Progenitor cell of endocrine pancreas (in vitro differentiated cells): ENCODE data around the gene CFAP410. TPM values are rescaled to one million over a fixed set of nuclear protein-coding genes. Genes with fewer than 3 reads are reported as not detected.

ENCODE experiments used
- DNase-seq: peaks from one replicate; pipeline ENCODE4 v3.0.0; 2021; ENCODE audit warnings: low spot score; ENCODE audit not compliant: unreplicated experiment
- H3K27ac Mint-ChIP-seq: 2 replicates; pipeline ENCODE4 v1.8.0; 2021; ENCODE audit warnings: mild to moderate bottlenecking, moderate library complexity, mixed read lengths
- H3K27me3 Mint-ChIP-seq: 2 replicates; pipeline ENCODE4 v1.8.0; 2021; ENCODE audit warnings: mixed read lengths
- H3K36me3 Mint-ChIP-seq: 2 replicates; pipeline ENCODE4 v1.8.0; 2022; ENCODE audit warnings: mixed read lengths; ENCODE audit not compliant: insufficient read depth
- H3K4me1 Mint-ChIP-seq: 2 replicates; pipeline ENCODE4 v1.8.0; 2021; ENCODE audit warnings: low read depth, mixed read lengths
- H3K4me3 Mint-ChIP-seq: 2 replicates; pipeline ENCODE4 v1.8.0; 2021; ENCODE audit warnings: low read depth, mild to moderate bottlenecking, moderate library complexity, mixed read lengths
- H3K9me3 Mint-ChIP-seq: 2 replicates; pipeline ENCODE4 v1.8.0; 2021; ENCODE audit warnings: low read depth, mixed read lengths
- CTCF ChIP-seq: fragments of 200-600 bp; sonication (generic); IDR thresholded peaks from one replicate; pipeline ENCODE4 v1.5.0; 2021; ENCODE audit warnings: antibody characterized with exemption, mild to moderate bottlenecking; ENCODE audit not compliant: unreplicated experiment
- total RNA-seq: library from RNA; stranded (reverse); gene quantifications from 2 replicates; pipeline ENCODE4 v1.2.1, GENCODE V29; 2021

CFAP410 gene
- total RNA-seq, 1 donor from 2014 or later = 32.4 TPM

- no peak for TF ChIP-seq CTCF
- Mint-ChIP-seq H3K4me3 (no peak overlapping the region), H3K4me1 (no peaks in the 10 kb centered on the region), H3K36me3 (no peaks in the 10 kb centered on the region), H3K9me3 (no peaks in the 10 kb centered on the region), H3K27ac (no peak overlapping the region), H3K27me3 (no peaks in the 10 kb centered on the region)
- DNase-seq = no peak
Observed at GRCh38 chr21:44354775-44355771, 15.9 kb upstream of the CFAP410 start.

GRCh38 chr21:44354001-44354405, 14.8 kb upstream of the CFAP410 start:
- no peaks in the 10 kb centered on the region for H3K9me3 Mint-ChIP-seq

GRCh38 chr21:44353191-44353970, 14.2 kb upstream of the CFAP410 start, which contains the start of gene TRPM2:
Gene TRPM2, plus strand, starts transcription at chr21:44353621. Its CDS starts 80 bp downstream, at chr21:44353701.
- no peak within 1 kb of the TSS for H3K4me3 Mint-ChIP-seq
- DNase-seq = no peak
- TF ChIP-seq CTCF = no peak
- H3K27ac Mint-ChIP-seq = no peak within 1 kb of the TSS
- no peaks in the 10 kb centered on the region for H3K36me3 Mint-ChIP-seq
- H3K27me3 Mint-ChIP-seq = no peaks in the 10 kb centered on the region
- H3K4me1 Mint-ChIP-seq = no peaks in the 10 kb centered on the region
- H3K9me3 Mint-ChIP-seq = no peaks in the 10 kb centered on the region

More at GRCh38 chr21:44354001-44354405, 14.8 kb upstream of the CFAP410 start:
- no peak for DNase-seq
- Mint-ChIP-seq H3K4me1 (no peaks in the 10 kb centered on the region), H3K27ac (no peak overlapping the region), H3K4me3 (no peak overlapping the region), H3K36me3 (no peaks in the 10 kb centered on the region), H3K27me3 (no peaks in the 10 kb centered on the region)
- TF ChIP-seq CTCF = no peak

- DNase-seq = no peak
- H3K4me3 Mint-ChIP-seq = no peak overlapping the region
- TF ChIP-seq CTCF = no peak
- H3K27ac Mint-ChIP-seq = no peak overlapping the region
- H3K9me3 Mint-ChIP-seq = no peaks in the 10 kb centered on the region
- H3K36me3 Mint-ChIP-seq = no peaks in the 10 kb centered on the region
- H3K27me3 Mint-ChIP-seq = no peaks in the 10 kb centered on the region
- H3K4me1 Mint-ChIP-seq = no peaks in the 10 kb centered on the region
Observed at GRCh38 chr21:44352253-44352860, 13.2 kb upstream of the CFAP410 start.
